Urinary bladder (tissue), 4 donors: ENCODE data around the gene RBPMS2. TPM values are rescaled to one million over a fixed set of nuclear protein-coding genes. Genes with fewer than 3 reads are reported as not detected.

Experiments used
- DNase-seq: peaks from one replicate; pipeline ENCODE4 v3.0.0-alpha.2; 2015; ENCODE audit errors: extremely low spot score
- H3K27ac ChIP-seq: one replicate; pipeline ENCODE4 v1.5.1; 2013; ENCODE audit warnings: low read depth, mild to moderate bottlenecking, moderate library complexity
- H3K36me3 ChIP-seq: one replicate; pipeline ENCODE4 v1.6.1; 2013; ENCODE audit warnings: mild to moderate bottlenecking, moderate library complexity; ENCODE audit not compliant: insufficient read depth
- H3K4me1 ChIP-seq: one replicate; pipeline ENCODE4 v1.6.1; 2013; ENCODE audit warnings: mild to moderate bottlenecking, moderate library complexity; ENCODE audit not compliant: insufficient read depth
- H3K4me3 ChIP-seq: one replicate; pipeline ENCODE4 v1.5.1; 2013; ENCODE audit warnings: low read depth, low read length
- WGBS: extraction: QIAGEN DNeasy Blood & Tissue Kit; methylation state at CpG from one replicate; pipeline ENCODE4 v1.1.7; 2013; 5-methylcytosine and 5-hydroxymethylcytosine counted together
- polyA plus RNA-seq: library from polyadenylated mRNA; stranded (reverse); fragments of 200-250 nt; gene quantifications from one replicate; pipeline ENCODE4 v1.2.3, GENCODE V29; 2013
- total RNA-seq: library from RNA; depleted of rRNA; stranded (reverse); fragments of >200 nt; gene quantifications from one replicate; pipeline ENCODE4 v1.2.3, GENCODE V29; 2014
- donor health status: healthy with polysubstance abuse.
- donor health status: healthy.

RBPMS2 gene
- total and polyA plus RNA-seq, 2 donors = 4.0 to 90.9 TPM

- Histone ChIP-seq H3K4me1 (no peaks in the 10 kb centered on the region), H3K27ac (peak overlapping the region; percentile 44)
These were observed 34.8 kb downstream of the RBPMS2 start for GRCh38 chr15:64740311-64741170.

GRCh38 chr15:64739577-64740143, 35.7 kb downstream of the RBPMS2 start:
- DNase-seq = no peak
- Histone ChIP-seq H3K4me1 (no peaks in the 10 kb centered on the region), H3K27ac (peak overlapping the region; percentile 87), H3K4me3 (no peak overlapping the region), H3K36me3 (no peaks in the 10 kb centered on the region)
- WGBS = 28% methylated on average over 9 of the region's 9 CpGs

More at GRCh38 chr15:64740311-64741170, 34.8 kb downstream of the RBPMS2 start:
- DNase-seq = peak; percentile 53
- Histone ChIP-seq H3K36me3 (no peaks in the 10 kb centered on the region), H3K4me3 (no peak overlapping the region)
- 41% methylated on average over 31 of the region's 31 CpGs for WGBS

GRCh38 chr15:64739156-64739555, 36.2 kb downstream of the RBPMS2 start:
- no peaks in the 10 kb centered on the region for H3K4me1 ChIP-seq
- DNase-seq = no peak
- WGBS = 35% methylated on average over 7 of the region's 7 CpGs
- H3K27ac ChIP-seq = peak overlapping the region; percentile 87
- H3K4me3 ChIP-seq = no peak overlapping the region
- H3K36me3 ChIP-seq = no peaks in the 10 kb centered on the region

DNA sequence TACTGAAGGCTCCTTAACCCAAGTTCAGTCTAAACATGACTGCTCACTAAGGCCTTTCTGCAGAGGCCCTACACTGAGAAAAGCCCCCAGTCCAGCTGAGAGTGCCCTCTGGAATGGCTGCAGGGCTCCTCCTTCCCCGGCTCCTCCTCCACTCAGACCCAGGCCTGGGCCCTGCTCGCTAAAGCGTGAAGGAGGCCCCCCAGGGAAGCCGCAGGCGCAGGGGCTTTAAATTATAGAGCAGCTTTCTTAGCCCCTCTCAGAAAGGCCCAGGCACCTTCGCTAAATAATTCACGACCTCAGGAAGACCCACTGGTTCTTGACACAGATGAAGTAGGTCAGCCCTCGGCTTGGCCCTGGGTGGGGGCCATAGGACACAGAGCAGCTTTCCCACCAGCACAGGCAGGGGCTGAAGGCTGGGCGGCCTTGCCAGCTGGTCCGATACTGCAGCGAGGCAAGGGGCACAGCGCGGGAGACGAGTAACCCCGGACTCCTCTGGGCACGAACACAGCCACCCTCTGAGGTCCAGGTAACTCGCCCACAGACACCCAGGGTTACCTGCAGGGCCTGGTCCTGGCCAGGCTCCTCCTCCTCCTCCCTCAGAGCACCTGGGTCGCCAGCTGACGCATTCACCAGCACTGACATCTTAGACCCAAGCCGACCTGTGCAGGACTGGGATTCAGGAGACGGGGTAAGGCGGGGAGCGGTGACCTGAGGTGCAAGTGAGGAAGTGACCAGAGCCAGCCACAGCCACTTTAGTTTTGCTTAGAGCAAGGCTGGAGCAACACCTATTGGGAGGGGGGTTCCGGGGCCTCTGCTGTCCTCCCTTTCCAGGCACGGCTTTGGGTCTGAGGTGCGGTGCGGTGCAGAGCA, 36.9 kb downstream of the RBPMS2 start:
- H3K4me1 ChIP-seq = no peaks in the 10 kb centered on the region
- no peak overlapping the region for H3K27ac ChIP-seq
- WGBS = 79% methylated on average over 27 of the region's 27 CpGs
- DNase-seq = no peak
- no peaks in the 10 kb centered on the region for H3K36me3 ChIP-seq
- H3K4me3 ChIP-seq = no peak overlapping the region

GRCh38 chr15:64732156-64732860, 43.1 kb downstream of the RBPMS2 start:
- H3K4me1 ChIP-seq = no peaks in the 10 kb centered on the region
- DNase-seq = no peak
- WGBS = 82% methylated on average over 7 of the region's 7 CpGs
- no peaks in the 10 kb centered on the region for H3K36me3 ChIP-seq
- H3K4me3 ChIP-seq = no peak overlapping the region
- no peak overlapping the region for H3K27ac ChIP-seq

DNA sequence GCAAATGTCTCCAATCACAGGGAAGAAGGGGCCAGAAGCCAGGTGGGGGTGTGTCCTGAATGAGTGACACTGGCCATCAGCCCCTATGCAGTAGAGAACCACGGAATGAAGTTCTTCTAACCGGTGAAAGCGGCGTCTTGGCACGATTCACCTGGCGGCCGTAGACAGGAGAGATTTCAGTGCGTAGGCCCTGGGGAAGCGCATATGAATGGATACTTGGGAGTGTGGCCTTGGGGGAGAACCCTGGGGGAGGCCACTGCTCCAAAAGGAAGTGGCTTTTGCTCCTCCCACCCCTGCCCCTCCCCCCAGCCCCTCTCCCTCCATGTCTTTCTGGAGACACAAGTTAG, 43.6 kb downstream of the RBPMS2 start:
- no peak overlapping the region for H3K27ac ChIP-seq
- WGBS = 70% methylated on average over 9 of the region's 9 CpGs
- H3K36me3 ChIP-seq = no peaks in the 10 kb centered on the region
- DNase-seq = no peak
- no peak overlapping the region for H3K4me3 ChIP-seq
- H3K4me1 ChIP-seq = no peaks in the 10 kb centered on the region

GRCh38 chr15:64731012-64731804, 44.2 kb downstream of the RBPMS2 start:
- Histone ChIP-seq H3K4me3 (no peak overlapping the region), H3K4me1 (no peaks in the 10 kb centered on the region), H3K36me3 (no peaks in the 10 kb centered on the region), H3K27ac (no peak overlapping the region)
- 39% methylated on average over 16 of the region's 16 CpGs for WGBS
- peak; percentile 71 for DNase-seq

DNA sequence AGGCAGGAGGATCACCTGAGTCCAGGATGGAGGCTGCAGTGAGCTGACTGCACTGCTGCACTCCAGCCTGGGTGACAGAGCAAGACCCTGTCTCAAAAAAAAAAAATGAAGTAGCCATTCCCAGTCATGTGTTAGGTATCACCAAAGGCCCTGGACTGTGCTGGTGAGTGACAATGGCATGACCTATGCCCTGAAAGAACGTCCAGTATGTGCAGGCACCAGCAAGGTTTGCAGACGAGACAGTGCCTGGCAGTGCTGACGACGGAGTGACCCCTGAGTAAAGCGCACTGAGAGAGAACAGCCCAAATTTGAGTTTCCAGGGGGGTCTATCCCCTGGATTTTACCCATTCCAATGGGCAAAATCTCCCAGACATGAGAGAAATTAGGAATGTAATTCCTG, 45.2 kb downstream of the RBPMS2 start:
- H3K36me3 ChIP-seq = no peaks in the 10 kb centered on the region
- WGBS = 89% methylated on average over 5 of the region's 5 CpGs

DNA sequence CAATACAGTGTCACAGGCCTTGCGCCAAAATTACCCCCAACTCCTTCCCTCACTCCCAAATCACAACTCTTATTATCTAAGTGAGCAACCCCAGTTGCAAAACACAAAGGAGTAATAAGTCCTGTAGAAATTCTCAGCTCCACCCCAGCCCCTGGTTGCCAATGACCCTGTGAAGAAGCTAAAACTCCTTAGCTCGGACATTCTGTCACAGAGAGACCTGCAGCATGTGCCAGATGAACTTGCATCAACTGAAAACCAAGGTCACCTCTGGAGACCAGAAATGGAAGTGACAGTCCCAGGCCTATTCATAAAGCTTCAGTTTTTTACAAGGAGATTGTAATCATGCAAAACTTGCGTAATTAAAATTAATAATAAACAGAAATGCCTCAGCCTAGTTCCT, 55.2 kb downstream of the RBPMS2 start:
- Histone ChIP-seq H3K4me1 (no peaks in the 10 kb centered on the region), H3K4me3 (no peak overlapping the region), H3K36me3 (no peaks in the 10 kb centered on the region), H3K27ac (no peak overlapping the region)
- WGBS = 80% methylated on average over 3 of the region's 3 CpGs
- DNase-seq = no peak

More for the DNA sequence above, 45.2 kb downstream of the RBPMS2 start:
- Histone ChIP-seq H3K4me3 (no peak overlapping the region), H3K4me1 (no peaks in the 10 kb centered on the region), H3K27ac (no peak overlapping the region)
- DNase-seq = no peak

DNA sequence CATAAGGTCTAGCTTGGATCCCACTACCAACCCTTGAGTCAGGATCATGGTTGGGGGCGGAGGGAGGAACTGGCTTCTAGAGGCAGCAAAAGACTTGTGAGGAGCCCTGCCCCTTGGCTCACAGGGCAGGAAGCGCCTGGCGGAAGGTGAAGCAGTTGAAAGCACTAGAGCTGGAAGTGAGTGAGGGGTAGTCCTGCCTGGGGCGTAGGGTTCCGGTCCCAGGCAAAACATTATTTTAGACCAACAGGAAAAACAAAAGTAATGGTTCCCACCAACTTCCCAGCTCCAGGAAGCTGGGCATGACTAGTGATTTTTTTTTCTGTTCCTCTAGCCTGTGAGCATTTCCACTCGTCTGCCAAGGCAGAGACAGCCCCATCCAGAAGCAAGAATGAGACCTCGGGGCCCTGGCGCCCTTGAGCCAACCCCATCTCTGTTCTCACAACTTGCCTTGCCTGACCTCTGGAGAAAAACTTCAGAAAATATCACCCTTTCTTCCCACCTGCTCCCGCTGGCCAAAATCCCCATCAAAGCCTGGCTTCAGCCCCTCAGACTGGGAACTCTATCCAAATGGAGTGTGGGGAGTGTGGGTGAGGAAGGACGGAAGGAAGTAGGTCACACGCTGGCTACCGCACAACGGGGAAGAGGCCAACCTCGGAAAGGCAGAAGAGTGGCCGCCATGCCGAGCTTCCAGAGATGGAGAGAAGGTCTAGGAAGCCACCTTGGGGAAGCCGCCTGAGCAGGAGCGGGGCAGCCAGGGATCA, 57.5 kb downstream of the RBPMS2 start:
- no peak overlapping the region for H3K4me3 ChIP-seq
- H3K4me1 ChIP-seq = no peaks in the 10 kb centered on the region
- H3K27ac ChIP-seq = peak overlapping the region; percentile 33
- DNase-seq = no peak
- 73% methylated on average over 18 of the region's 18 CpGs for WGBS
- H3K36me3 ChIP-seq = no peaks in the 10 kb centered on the region

DNA sequence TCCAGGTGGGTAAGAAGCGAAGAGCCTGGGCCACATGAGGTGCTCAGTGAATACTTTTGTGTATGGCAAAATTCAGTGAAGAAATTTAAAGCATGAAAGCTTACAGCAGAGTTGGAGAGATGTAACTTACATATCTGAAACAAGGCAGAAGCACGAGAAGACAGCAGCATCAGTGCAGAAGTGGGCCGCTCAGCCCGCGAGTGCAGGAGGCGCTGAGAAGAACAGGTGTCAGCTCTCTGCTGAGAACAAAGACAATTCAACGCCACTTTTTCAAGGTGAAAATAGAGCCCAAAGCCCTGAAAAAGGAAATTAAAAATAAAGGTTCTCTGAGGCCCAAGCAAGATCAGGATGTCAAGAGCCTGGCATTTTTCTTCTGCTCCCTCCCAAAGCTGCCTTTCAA, 58.3 kb downstream of the RBPMS2 start:
- Histone ChIP-seq H3K27ac (no peak overlapping the region), H3K4me1 (no peaks in the 10 kb centered on the region), H3K36me3 (no peaks in the 10 kb centered on the region), H3K4me3 (no peak overlapping the region)
- no peak for DNase-seq
- 94% methylated on average over 7 of the region's 7 CpGs for WGBS

GRCh38 chr15:64716452-64716851, 58.9 kb downstream of the RBPMS2 start:
- Histone ChIP-seq H3K27ac (no peak overlapping the region), H3K4me3 (no peak overlapping the region), H3K36me3 (no peaks in the 10 kb centered on the region), H3K4me1 (no peaks in the 10 kb centered on the region)
- no peak for DNase-seq
- WGBS = 90% methylated on average over 2 of the region's 2 CpGs
